ENCODE measurements around the gene IL15RA.
"Not testable (repeated sequence)": the region's sequence is repeated elsewhere in the genome, so short reads cannot be mapped to it uniquely, and the experiment has no call there.

IL15RA gene

GRCh38 chr10:6006546-6006945 lies 29.2 kb upstream of the IL15RA start:
- DNase-seq (ENCODE audit: low read depth in 2 of 2) = no peak

DNA sequence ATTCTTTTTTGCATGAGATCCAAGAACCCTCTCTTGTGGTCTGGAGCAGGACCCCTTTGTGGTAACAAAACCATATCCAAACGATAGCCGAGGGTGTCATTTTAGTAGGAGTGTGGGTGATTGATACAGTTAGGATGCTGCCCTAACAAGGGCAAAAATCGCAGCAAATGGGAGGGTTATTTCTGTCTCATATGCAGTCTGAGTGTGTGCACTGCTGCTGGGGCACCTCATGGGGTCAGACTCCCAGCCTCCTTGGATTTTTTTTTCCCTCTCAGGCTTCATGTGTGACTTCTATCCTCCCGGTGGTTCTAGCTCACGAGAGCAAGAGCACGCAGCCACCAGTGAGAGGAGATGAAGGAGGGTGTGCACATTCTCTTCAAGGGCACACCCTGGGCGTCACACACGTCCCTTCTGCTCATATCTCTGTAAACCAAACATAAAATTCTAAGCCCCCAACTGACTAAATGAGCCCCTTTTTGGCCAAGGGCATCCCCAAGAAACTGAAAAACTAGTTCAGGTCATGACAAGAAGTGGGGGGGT lies 28.6 kb upstream of the IL15RA start:
- no peak for DNase-seq (ENCODE audit: low read depth in 2 of 2)

GRCh38 chr10:6005161-6005804 lies 27.9 kb upstream of the IL15RA start:
- DNase-seq (ENCODE audit: low read depth in 2 of 2) = not testable (repeated sequence)

DNA sequence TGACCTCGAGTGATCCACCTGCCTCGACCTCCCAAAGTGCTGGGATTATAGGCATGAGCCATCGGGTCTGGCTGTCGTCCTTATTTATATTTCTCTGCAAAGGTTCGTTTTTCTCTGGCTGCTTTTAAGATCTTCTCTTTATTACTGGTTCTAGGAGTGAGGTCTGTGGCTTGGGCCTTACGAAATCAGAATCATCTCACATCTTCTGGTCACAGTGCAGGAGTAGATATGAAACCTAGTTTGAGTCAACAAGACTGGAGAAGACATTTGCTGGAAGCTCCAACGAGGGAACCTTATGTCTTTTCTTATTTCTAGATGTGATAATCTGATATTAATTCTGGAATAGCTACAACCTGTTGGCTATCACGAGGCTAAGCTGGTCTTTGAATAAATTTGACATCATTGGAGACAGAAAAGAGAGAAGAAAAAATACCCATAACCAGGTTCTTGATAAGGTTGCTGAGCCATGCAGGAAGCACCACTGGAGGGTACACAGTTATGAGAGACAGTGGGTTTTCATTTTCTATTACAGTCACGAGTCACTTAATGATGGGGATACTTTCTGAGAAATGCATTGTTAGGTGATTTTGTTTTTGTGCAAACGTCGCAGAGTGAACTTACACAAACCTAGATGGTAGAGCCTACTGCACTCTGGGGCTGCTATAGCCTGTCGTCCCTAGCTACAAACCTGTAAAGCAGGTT lies 25.6 kb upstream of the IL15RA start:
- no peak for DNase-seq (ENCODE audit: low read depth in 2 of 2)

GRCh38 chr10:5999440-6000165 lies 22.3 kb upstream of the IL15RA start:
- DNase-seq (ENCODE audit: low read depth in 2 of 2) = no peak

- DNase-seq (ENCODE audit: low read depth in 2 of 2) = no peak
Observed at GRCh38 chr10:5996696-5997095, 19.4 kb upstream of the IL15RA start.

DNA sequence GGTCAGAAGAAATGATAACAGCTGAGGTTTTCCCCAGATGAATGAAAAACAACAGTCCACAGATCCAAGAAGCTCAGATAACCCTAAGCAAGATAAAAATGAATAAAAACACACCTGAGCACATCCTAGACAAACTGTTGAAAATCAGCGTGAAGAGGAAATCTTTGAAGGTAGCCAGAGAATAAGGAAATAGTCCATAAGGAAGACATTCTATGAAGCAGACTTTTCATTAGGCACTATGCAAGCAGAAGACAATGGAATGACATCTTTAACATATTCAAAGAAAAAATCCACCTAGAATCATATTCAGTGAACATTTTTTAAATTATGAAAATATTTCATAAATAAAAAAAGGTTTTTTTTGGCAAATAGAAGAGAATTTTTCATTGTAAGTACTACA lies 15.1 kb upstream of the IL15RA start:
- no peak for DNase-seq (ENCODE audit: low read depth in 2 of 2)

DNA sequence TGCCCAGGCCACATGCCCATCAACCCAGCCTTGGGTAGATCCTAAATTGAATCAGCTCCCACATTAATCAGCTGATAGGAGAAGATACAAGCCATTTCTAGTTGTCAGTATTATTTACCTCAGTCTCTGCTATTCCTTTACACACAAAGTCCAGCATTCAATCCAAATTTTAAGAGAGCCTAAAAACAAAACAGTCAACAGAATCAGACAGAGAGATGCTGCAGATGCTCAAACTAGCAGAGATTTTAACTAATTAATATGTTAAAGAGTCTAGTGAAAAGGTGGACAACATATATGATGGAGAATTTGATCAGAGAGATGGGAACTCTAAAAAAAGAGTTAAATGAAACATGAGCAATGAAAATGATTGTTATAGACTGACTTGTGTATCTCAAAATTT lies 14.4 kb upstream of the IL15RA start:
- no peak for DNase-seq (ENCODE audit: low read depth in 2 of 2)

GRCh38 chr10:5989756-5990155 lies 12.4 kb upstream of the IL15RA start:
- DNase-seq (ENCODE audit: low read depth in 2 of 2) = no peak

DNA sequence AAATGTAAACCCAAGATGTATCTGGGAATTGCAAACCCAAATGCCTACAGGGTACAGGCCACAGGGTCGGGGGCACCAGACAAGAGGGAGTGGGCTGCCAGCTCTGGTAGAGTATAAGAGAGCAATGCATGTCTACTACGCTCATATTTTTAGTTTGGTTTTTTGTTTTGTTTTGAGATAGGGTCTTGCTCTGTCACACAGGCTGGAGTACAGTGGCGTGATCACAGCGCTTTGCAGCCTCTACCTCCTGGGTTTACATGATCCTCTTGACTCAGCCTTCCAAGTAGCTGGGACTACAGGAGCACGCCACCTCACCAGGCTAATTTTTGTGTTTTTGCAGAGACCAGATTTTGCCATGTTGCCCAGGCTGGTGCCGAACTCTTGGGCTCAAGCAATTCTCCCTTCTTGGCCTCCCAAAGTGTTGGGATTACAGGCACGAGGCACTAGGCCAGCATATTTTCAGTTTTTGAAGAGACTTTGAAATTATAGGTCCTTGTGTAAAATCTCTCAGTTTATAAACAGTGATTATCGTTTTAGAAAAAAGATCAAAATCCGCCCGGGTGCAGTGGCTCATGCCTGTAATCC lies 11.1 kb upstream of the IL15RA start:
- no peak for DNase-seq (ENCODE audit: low read depth in 2 of 2)

GRCh38 chr10:5987747-5988146 lies 10.4 kb upstream of the IL15RA start:
- DNase-seq (ENCODE audit: low read depth in 2 of 2) = no peak

DNA sequence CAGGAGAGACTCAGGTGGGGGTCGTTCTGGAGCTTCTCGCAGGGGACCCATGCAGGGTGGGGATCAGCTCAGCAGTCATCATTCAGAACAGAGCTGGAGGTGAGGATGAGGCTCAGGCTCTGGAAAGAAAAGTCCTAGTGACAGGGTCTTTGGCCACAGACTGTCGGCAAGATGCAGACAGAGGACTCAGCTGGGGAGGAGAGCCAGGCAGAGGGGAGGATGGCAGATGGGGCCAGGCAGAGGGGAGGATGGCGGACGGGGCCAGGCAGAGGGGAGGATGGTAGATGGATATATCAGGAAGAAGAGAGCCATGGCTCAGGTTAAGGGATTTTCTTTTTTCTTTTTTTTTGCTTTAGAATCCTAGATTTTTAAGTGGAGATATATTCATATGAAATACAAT lies 7.7 kb upstream of the IL15RA start:
- no peak for DNase-seq (ENCODE audit: low read depth in 2 of 2)

DNA sequence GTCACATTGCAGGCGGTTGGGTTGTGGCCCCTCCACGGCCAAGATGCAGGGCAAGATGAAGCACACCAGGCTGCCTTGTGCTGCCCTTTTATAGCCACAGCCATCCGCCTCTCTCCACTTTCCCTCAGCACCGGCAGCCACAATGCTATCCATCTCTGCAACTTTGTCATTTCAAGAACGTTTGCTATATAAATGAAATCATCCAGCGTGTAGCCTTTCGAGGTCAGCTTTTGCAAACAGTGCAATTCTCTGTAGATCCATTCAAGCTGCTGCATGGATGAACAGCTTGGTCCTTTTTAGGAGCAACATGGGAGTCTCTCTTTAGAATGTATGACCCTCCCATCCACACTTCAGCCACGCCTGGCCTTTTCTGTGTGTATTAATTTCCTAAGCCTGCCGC lies 6.4 kb upstream of the IL15RA start:
- DNase-seq (ENCODE audit: low read depth in 2 of 2) = no peak

- DNase-seq (ENCODE audit: low read depth in 2 of 2) = no peak
Observed at GRCh38 chr10:5981529-5981928, 4.2 kb upstream of the IL15RA start.

DNA sequence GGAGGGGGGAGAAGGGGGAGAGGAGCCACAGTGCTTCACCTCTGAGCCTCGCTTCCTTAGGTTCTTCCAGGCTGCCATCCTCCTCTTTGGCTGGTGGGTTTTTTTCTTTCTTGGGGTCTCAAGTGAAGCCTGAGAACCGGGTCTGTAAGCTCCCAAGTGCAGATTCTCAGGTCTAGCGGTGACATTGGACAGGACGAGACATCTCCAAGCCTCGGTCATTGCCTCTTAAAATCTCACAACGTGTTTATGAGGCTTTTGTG lies 817 bp upstream of the IL15RA start:
- no peak for DNase-seq (ENCODE audit: low read depth in 2 of 2)

DNA sequence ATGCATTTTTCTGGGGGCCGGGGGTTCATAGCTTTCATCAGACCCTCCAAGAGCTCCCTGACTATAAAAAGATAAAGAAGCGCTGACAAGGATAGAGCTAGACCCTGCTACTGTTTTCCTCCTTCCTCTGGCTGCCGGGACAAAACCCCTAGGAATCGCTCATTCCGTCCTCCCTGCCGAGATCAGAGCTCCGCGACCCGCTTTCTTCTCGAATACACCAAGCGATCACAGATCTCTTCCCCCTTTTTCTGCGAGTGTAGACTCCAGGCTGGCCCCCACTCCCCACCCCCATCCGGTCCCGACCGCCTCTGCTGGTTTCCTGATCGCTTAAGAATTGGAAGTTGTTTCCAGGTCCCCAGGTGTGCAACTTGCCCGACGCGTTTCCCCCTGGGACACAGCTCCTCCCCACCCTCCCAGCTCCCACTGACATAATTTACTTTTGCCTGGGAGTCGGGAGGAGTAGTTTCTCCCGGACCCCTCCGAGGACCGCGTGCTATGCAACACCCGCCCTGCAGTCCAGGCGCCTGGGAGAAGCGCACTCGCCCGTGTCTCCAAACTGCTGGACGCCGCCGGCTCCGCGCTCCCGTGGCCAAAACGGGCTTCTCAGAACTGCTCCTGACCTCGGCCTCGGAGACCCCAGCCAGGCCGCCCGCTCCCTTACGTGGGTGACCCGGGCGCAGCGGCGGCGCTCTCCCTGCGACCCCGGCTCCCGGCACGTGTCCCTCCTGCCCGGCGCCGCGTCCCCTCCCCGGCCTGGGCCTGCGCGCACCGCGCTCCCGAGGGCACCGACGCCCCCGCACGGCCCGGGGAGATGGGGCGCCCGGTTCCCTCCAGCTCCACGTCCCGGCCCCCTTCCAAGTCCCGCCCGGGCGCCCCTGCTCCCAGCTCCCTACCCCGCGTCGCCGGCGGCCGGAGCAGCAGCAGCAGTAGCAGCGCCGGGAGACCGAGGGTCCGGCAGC lies 552 bp downstream of the IL15RA start:
- peak; percentile 10 to 14 for DNase-seq (ENCODE audit: low read depth in 2 of 2)

DNA sequence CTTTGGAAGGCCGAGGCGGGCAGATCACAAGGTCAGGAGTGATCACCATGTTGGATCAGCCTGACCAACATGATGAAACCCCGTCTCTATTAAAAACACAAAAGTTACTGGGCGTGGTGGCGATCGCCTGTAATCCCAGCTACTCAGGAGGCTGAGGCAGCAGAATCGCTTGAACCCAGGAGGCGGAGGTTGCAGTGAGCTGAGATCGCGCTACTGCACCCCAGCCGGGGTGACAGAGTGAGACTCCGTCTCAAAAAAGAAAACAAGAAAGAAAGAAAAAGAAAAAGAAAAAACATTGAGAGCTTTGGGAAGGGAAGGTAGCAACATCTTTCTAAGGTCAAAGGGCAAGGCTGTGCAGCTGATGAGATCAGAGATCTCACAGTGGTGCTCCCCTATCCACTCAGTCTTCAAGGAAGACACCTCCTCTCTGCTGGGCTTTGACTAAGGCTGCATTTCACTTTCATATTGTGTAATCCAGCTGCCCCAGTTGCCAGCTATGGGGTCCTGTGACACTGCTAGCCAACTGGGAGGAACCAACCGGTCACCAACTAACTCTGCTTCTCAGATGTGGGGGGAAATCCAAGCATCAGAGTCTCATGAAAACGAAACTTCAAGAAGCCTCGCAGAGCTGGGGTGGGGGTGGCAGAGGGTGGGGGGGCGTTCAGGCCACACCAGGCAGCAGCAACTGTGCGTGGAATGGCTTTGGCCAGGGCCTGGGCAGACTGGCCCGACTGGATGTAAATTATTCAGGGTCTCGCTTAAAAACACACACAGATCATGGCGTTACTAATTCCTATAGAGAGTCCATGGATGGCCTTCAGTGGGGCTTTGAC lies 1.5 kb downstream of the IL15RA start:
- DNase-seq (ENCODE audit: low read depth in 2 of 2) = peak; percentile 20 to 49

- no peak for DNase-seq (ENCODE audit: low read depth in 2 of 2)
Observed at GRCh38 chr10:5973069-5973468, 4.3 kb downstream of the IL15RA start.

DNA sequence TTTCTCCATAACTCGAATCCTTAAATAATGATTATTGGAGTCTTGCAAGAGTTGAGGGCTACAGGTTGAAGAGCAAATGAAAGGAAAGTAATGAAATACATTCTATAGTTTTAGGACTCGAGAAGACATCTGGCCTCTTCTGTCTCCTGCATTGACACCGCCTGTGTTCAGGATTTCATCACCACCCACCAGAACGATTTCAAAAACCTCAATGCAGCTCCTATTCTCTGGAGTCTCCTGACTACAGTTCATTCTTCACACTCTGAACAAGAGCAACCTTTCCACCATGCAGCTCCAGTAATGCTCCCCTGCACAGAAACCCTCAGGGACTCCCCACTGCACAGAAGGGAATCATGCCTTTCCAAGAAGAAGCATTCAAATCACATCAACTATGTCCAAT lies 5.5 kb downstream of the IL15RA start:
- no peak for DNase-seq (ENCODE audit: low read depth in 2 of 2)

DNA sequence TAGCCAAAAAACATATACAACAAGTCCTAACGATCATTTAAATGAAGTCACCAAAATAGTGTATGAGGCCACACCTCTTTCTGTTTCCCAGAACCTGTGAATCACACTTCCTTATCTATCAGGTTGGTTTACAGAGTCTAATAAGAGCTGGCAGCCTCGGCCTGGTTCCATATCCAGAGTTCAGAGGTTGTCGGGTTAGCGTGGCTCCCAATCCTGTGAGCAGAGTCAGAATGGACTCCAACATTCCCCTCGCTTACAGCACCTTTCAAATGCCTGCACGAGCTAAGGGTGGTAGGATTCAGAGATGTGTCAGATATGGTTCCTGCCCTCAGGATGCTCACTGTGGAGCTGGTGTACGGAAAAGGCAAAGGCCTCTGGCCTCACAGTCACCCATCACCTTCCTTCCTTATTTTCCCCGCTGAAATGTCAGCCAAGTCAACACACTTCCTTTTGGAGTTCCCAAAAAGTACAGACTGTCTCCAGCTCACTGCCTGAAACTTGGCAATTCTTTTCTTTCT lies 6.0 kb downstream of the IL15RA start:
- DNase-seq (ENCODE audit: low read depth in 2 of 2) = no peak
